K562 treated with DMSO at 1 percent for 48 hours (cell line): ENCODE results near the gene FCHO1. TPM values are rescaled to one million over a fixed set of nuclear protein-coding genes. Genes with fewer than 3 reads are reported as not detected.

Experiments
- total RNA-seq: library from RNA; unstranded; fragments of 300-600 nt; gene quantifications from 2 replicates; pipeline ENCODE4 v1.2.3, GENCODE V29; 2022; ENCODE audit warnings: low replicate concordance; ENCODE audit errors: extremely low read depth

FCHO1 gene, protein sequence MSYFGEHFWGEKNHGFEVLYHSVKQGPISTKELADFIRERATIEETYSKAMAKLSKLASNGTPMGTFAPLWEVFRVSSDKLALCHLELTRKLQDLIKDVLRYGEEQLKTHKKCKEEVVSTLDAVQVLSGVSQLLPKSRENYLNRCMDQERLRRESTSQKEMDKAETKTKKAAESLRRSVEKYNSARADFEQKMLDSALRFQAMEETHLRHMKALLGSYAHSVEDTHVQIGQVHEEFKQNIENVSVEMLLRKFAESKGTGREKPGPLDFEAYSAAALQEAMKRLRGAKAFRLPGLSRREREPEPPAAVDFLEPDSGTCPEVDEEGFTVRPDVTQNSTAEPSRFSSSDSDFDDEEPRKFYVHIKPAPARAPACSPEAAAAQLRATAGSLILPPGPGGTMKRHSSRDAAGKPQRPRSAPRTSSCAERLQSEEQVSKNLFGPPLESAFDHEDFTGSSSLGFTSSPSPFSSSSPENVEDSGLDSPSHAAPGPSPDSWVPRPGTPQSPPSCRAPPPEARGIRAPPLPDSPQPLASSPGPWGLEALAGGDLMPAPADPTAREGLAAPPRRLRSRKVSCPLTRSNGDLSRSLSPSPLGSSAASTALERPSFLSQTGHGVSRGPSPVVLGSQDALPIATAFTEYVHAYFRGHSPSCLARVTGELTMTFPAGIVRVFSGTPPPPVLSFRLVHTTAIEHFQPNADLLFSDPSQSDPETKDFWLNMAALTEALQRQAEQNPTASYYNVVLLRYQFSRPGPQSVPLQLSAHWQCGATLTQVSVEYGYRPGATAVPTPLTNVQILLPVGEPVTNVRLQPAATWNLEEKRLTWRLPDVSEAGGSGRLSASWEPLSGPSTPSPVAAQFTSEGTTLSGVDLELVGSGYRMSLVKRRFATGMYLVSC
- not detected in 2 replicates for total RNA-seq

DNA sequence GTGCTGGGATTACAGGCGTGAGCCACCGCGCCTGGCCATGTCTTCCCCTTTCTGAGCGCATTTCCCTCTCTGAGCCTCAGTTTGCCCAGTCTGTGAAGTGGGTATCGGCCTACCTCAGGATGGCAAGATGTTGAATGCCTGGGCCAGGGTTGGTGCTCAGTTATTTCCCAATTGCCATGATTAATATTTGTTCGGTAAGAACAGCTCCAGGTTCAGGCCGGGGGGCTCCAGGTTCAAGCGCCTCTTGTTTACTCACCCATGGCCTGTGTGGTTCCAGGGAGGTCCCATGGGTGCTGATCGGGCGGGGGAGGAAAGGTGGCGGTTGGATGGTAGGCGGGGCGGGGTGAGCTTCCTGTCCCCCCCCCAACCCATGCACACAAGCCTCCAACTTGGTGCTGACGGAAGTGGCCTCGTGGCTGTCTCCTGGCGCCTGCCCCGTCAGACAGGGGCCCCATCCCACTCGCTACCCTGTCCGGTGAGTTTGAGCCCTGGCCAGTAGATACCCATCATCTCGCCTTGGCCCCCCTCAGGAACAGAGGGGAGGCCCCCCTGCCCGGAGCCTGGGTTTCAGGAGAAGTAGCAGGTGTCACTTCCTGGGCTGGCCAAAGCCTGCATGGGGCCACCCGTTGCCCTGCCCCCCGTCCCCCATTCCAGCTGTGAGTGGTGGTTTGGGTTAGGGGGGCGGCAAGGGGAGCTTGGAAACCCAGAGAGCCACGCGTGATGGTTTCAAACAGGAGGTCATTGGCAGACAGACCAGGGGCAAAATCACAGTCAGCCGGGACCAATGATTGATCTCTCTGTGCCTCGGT, at the start of gene FCHO1:
FCHO1 (plus strand) TSS at position 375 of the 809 bp plus-strand sequence. CDS start 3,688 bp downstream, outside the sequence.

DNA sequence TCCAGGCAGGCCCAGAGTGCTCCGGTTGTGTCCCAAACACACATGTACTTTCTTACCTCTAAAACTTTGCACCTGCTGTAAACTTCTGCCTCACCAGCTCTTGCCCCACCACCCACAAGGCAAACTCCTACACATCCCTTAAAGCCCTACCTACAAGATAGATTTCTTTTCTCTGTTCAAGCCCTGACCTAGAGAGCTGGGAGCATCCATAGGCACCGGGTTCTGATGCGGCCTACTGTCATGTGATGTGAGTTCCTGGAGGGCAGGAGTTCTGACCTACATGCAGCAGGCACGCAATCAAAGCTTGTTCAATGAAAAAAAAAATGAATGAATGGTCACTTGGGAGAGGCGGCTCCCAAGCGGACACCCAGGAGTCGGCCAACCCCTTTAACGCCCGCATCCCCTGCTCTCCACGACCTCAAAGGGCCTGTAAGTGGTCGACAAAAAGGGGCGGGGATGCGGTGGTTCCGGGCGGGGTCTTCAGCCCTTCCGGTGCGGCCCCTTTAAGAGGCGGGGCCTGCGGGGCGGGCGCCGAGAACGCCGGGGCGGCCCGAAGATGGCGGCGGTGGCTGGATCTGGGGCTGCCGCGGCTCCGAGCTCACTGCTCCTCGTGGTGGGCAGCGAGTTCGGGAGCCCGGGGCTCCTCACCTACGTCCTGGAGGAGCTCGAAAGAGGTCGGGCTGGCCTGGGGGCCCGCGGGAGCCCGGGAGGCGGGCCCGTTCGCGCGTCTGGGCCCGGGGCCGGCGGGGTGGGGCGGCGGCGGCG, 32.1 kb upstream of the FCHO1 start, which contains the start of gene MAP1S:
MAP1S (plus strand) TSS at position 534 of the 765 bp plus-strand sequence; CDS start at position 557, 23 bp downstream.

DNA sequence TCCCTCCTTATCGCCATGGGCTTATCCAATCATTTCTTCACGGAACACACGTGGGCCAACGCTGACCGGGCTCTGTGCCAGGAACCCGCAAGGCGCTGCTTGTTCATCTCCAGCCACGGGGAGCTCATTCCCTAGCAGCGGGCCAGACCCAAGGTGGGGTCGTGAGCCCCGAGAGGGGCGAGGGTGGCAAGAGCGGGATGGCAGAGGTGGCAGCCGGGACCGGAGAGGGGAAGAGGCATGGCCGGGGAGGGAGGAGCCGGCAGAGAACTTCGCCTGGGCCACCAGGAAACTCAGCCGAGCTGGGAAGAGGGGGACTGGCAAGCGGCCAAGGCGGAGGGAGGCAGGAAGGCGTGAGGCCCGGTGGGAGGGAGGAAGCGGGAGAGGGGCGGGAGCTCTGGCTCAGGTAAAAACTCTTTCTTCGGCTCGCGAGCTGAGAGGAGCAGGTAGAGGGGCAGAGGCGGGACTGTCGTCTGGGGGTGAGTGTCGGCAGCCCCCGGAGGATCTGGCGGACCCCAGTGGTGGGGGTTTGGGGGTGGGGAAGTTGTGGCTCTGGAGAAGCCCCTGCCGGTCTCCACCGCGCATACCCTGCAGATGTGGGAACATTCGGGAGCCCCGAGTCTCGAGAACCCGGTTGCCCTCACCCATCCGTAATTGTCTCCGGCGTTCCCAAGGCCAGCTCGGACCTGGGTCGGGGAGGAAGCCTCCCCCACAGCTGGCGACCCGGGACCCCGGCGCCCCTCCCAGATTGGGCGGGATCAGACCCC, 43.6 kb downstream of the FCHO1 start, which contains the start of gene B3GNT3:
B3GNT3 (plus strand) TSS at position 408 of the 764 bp plus-strand sequence. CDS start 12,670 bp downstream, outside the sequence.

DNA sequence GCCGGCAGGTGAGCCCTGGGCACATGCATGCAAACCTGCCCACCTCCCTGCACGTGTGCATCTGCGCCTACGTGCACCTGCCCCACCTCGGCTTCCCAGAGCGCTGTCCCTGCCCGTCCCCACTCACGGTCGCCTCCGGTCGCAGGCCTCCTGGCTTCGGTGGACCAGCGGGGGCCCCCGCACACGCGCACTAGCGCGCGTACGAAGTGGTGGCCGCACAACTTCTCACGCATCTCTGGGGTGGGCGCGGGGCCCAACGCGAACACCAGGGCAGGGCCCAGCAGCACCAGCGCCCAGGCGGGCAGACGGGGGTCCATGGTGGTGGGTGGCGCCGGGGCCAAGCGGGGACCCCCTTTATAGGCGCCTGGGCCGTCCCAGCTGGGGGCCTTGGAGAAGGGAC, 69.9 kb downstream of the FCHO1 start, which contains the start of gene INSL3:
INSL3 (minus strand) TSS at position 330 of the 400 bp plus-strand sequence; CDS start at position 317, 13 bp downstream.

Other genes starting within 250 kb of the FCHO1 start
- gene PGLS, start 239.8 kb upstream of the FCHO1 start, total RNA-seq: not detected in 2 replicates
- gene COLGALT1, start 195.8 kb upstream of the FCHO1 start, total RNA-seq: 98.5 TPM in 1 of 2 replicates, not detected in the other
- gene UNC13A, start 63.1 kb upstream of the FCHO1 start, total RNA-seq: not detected in 2 replicates
- gene MAP1S, start 32.0 kb upstream of the FCHO1 start, total RNA-seq: 108 TPM in 1 of 2 replicates, not detected in the other
- gene B3GNT3, start 43.7 kb downstream of the FCHO1 start, total RNA-seq: not detected in 2 replicates
- gene INSL3, start 70.0 kb downstream of the FCHO1 start, total RNA-seq: not detected in 2 replicates
- not detected in 2 replicates for gene JAK3, start 96.5 kb downstream of the FCHO1 start, total RNA-seq
- 3,210 TPM in 1 of 2 replicates, not detected in the other for gene RPL18A, start 108.4 kb downstream of the FCHO1 start, total RNA-seq
- gene SLC5A5, start 120.5 kb downstream of the FCHO1 start, total RNA-seq: not detected in 2 replicates
- gene CCDC124, start 181.5 kb downstream of the FCHO1 start, total RNA-seq: not detected in 2 replicates
- not detected in 2 replicates for gene KCNN1, start 215.6 kb downstream of the FCHO1 start, total RNA-seq